ENCODE results near the gene ACOX1. TPM values are rescaled to one million over a fixed set of nuclear protein-coding genes. Genes with fewer than 3 reads are reported as not detected.
"Not testable (repeated sequence)": the region's sequence is repeated elsewhere in the genome, so short reads cannot be mapped to it uniquely, and the experiment has no call there.

ACOX1 gene
- total RNA-seq, 1 donor from 2014 or later, result 67.1 TPM

DNA sequence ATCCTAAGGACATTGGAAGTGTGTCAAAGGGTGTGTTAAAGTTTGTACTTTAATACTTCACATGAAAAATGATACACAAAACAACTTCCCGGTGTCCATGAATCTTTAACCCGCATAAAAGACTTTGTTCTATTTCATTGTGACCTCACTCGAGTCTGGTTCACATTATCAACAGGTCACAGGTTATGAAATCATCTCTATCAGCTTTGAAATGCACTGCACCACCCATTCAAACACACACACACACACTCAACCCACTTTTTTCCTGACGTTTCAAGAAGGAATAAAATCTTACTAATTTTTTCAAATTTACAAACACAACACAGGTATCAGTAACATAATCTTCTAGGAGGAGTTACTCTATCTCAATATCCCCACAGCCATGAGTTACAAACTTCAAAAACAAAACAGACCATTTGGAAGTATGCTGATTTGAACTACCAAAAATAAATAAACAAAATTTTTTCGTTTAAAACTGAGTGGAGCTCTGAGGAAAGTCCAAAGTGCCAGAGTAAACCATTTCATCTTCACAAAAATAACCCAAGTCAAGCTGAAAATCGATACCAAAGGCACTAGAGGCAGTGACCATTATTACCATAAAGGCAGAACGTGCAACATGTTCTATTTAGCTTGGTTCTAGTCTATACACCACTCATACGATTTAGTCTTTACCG lies 2.7 kb downstream of the ACOX1 start:
- intact Hi-C loops (cut with DNase I), result no loop called here
- Histone ChIP-seq H3K36me3 (peaks cover 22% of the 10 kb centered on the region), H3K9me3 (no peaks in the 10 kb centered on the region), H3K27ac (peak overlapping the region; percentile 19), H3K27me3 (ENCODE audit: low read depth) (no peaks in the 10 kb centered on the region), H3K4me1 (peaks cover 48% of the 10 kb centered on the region), H3K4me3 (peak overlapping the region; percentile 22)
- TF ChIP-seq, protein P1, sequence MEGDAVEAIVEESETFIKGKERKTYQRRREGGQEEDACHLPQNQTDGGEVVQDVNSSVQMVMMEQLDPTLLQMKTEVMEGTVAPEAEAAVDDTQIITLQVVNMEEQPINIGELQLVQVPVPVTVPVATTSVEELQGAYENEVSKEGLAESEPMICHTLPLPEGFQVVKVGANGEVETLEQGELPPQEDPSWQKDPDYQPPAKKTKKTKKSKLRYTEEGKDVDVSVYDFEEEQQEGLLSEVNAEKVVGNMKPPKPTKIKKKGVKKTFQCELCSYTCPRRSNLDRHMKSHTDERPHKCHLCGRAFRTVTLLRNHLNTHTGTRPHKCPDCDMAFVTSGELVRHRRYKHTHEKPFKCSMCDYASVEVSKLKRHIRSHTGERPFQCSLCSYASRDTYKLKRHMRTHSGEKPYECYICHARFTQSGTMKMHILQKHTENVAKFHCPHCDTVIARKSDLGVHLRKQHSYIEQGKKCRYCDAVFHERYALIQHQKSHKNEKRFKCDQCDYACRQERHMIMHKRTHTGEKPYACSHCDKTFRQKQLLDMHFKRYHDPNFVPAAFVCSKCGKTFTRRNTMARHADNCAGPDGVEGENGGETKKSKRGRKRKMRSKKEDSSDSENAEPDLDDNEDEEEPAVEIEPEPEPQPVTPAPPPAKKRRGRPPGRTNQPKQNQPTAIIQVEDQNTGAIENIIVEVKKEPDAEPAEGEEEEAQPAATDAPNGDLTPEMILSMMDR (IDR thresholded peaks at IDR 0.05), result no peak
- ATAC-seq (no peak), DNase-seq (no peak)

DNA sequence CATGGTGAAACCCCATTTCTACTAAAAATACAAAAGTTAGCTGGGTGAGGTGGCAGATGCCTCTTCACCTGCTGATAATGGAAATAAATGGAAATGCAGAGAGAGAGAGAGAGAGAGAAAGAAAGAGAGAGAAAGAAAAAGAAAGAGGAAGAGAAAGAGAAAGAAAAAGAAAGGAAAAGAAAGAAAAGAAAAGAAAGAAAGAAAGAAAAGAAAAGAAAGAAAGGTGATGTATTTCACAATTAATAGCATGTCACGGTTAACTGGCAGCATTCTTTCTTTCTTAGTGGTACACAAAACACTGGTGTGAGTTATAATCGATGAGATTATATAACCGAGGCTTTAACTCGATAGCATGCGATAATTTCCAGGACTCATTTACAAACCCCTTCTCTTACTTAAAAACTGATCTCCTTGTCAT lies 3.2 kb downstream of the ACOX1 start:
- no peak for ATAC-seq
- intact Hi-C loops (cut with DNase I), result no loop called here
- no peaks in the 10 kb centered on the region for H3K9me3 ChIP-seq
- peaks cover 27% of the 10 kb centered on the region for H3K36me3 ChIP-seq
- TF ChIP-seq, protein P1 (IDR thresholded peaks at IDR 0.05), result no peak
- no peak overlapping the region for H3K27ac ChIP-seq
- no peaks in the 10 kb centered on the region for H3K27me3 ChIP-seq (ENCODE audit: low read depth)
- H3K4me1 ChIP-seq, result peaks cover 42% of the 10 kb centered on the region
- no peak for DNase-seq
- peak overlapping the region; percentile 22 for H3K4me3 ChIP-seq

DNA sequence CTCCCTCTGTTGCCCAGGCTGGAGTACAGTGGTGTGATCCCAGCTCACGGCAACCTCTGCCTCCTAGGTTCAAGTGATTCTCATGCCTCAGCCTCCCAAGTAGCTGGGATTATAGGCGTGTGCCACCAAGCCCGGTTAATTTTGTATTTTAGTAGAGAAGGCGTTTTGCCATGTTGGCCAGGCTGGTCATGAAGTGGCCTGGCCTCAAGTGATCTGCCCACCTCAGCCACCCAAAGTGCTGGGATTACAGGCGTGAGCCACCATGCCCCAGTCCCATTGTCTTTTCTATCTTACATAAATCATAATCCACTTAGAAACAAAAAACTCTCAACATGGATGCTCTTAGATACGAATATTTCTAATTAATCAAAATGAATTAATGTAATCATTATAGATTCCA lies 3.8 kb downstream of the ACOX1 start:
- H3K9me3 ChIP-seq; DNase-seq; H3K27ac ChIP-seq; ATAC-seq; H3K4me3 ChIP-seq; H3K27me3 ChIP-seq (ENCODE audit: low read depth); intact Hi-C loops (cut with DNase I): not testable (repeated sequence)
- H3K36me3 ChIP-seq, result peaks cover 31% of the 10 kb centered on the region
- peaks cover 41% of the 10 kb centered on the region for H3K4me1 ChIP-seq

DNA sequence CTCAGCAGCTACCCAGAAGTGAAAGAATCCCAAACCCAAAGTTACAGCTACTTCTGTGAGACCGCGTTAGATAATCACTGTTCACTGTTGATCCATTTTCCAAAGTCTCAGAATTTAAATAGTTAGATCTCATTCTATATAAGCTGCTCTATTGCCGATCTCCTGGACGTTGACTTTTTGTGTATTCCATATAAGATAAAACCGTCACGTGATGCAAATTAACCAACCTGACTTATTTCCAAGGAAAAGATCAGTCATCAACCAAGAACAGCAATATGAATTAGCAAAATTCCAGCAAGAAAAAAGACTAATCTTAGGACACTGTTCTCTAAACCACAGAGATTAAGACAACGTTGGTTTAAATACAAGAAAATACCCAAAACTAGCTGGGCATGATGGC lies 8.3 kb downstream of the ACOX1 start:
- Histone ChIP-seq H3K27ac (peak overlapping the region; percentile 28), H3K4me3 (no peak overlapping the region), H3K36me3 (peaks cover 46% of the 10 kb centered on the region), H3K9me3 (no peaks in the 10 kb centered on the region), H3K27me3 (ENCODE audit: low read depth) (no peaks in the 10 kb centered on the region), H3K4me1 (peaks cover 17% of the 10 kb centered on the region)
- TF ChIP-seq, protein P1 (IDR thresholded peaks at IDR 0.05), result no peak
- intact Hi-C loops (cut with DNase I), result no loop called here
- DNase-seq (no peak), ATAC-seq (no peak)

DNA sequence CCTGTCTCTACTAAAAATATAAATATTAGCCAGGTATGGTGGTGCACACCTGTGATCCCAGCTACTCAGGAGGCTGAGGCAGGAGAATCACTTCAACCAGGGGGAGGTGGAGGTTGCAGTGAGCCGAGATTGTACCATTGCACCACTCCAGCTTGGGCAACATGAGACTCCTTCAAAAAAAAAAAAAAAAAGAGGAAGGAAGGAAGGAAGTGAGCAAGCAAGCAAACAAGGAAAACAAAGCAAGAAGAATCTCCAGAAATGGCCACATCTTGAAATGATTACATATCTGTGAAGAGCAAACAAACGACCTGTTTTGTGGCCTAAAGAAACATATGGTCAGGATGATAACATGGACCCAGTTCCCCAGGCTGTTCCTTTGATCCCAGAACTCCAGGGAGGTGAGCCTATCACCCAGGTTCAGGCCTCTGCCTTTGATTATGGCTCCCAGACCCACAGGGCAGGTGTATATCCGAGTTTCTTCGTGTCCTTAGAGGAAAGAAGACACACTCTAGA lies 8.9 kb downstream of the ACOX1 start:
- ATAC-seq, result peak; percentile 35 to 50
- TF ChIP-seq, protein P1 (IDR thresholded peaks at IDR 0.05), result no peak
- no peak overlapping the region for H3K4me3 ChIP-seq

DNA sequence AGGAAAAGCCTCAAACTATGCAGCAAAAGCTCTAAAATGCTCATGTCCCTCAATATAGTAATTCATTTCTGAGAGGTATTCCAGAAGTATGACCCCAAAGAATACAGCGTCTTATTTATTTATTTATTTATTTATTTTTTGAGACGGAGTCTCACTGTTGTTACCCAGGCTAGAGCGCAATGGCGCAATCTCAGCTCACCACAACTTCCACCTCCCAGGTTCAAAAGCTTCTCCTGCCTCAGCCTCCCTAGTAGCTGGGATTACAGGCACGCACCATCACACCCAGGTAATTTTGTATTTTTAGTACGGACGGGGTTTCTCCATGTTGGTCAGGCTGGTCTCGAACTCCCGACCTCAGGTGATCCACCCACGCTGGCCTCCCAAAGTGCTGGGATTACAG lies 9.9 kb downstream of the ACOX1 start:
- H3K27ac ChIP-seq; H3K4me3 ChIP-seq; DNase-seq; H3K9me3 ChIP-seq; ATAC-seq; H3K27me3 ChIP-seq (ENCODE audit: low read depth); intact Hi-C loops (cut with DNase I): not testable (repeated sequence)
- peaks cover 11% of the 10 kb centered on the region for H3K4me1 ChIP-seq
- peaks cover 54% of the 10 kb centered on the region for H3K36me3 ChIP-seq

More for the DNA sequence above, 8.9 kb downstream of the ACOX1 start:
- H3K27me3 ChIP-seq (ENCODE audit: low read depth), result no peaks in the 10 kb centered on the region
- peaks cover 46% of the 10 kb centered on the region for H3K36me3 ChIP-seq
- H3K4me1 ChIP-seq, result peaks cover 11% of the 10 kb centered on the region
- H3K9me3 ChIP-seq, result no peaks in the 10 kb centered on the region
- DNase-seq, result no peak
- peak overlapping the region; percentile 28 for H3K27ac ChIP-seq
- intact Hi-C loops (cut with DNase I), result no loop called here
